K562 (cell line): ENCODE results near the gene KRTAP17-1. TPM values are rescaled to one million over a fixed set of nuclear protein-coding genes. Genes with fewer than 3 reads are reported as not detected.

ENCODE experiments used
- polyA plus RNA-seq, 8 experiments: library from polyadenylated mRNA; depleted of rRNA in 4 of 8; stranded (reverse) in 5 of 8; unstranded in 3 of 8; fragments of >200 nt; fragmentation: Nextera tagmentation in 2 of 8; fragmentation: Illumina TruSeq in 1 of 8; extraction: Ambion mirVana in 2 of 8; extraction: Trizol in 1 of 8; gene quantifications; 2 replicates each; pipeline versions ENCODE4 v1.2.1 to v1.2.3, GENCODE V29; 2011 to 2014; ENCODE audit warnings: inconsistent platforms in 1 of 8, missing spikeins in 1 of 8
- small RNA-seq: library from RNA; depleted of rRNA; stranded (forward); fragments of <200 nt; gene quantifications from one replicate; pipeline ENCODE3, GENCODE V24; 2014
- total RNA-seq, 7 experiments: library from RNA; depleted of rRNA in 6 of 7; stranded (reverse); fragments of >200 nt in 6 of 7; fragmentation: Illumina TruSeq in 2 of 7; extraction: Trizol in 2 of 7; gene quantifications; 2 replicates each; pipeline versions ENCODE4 v1.2.1 to v1.2.3, GENCODE V29; 2011 to 2021; ENCODE audit warnings: low replicate concordance in 1 of 7

Gene KRTAP17-1
- total and polyA plus RNA-seq, 9 of the 15 experiments (the other 6 are each of a cell fraction or from before 2014, with no cell fraction given): not detected

Small RNAs within 50 kb of the gene (small RNA-seq; reads per million reads assigned to genes)
- not detected for gene KRTAP9-10P

Other genes with a start within 250 kb of the KRTAP17-1 start
Only the 7 nearest of the 35 such genes appear.
- not detected in 2 replicates for gene KRTAP9-9, start 60.3 kb downstream of the KRTAP17-1 start, total RNA-seq (2014; rRNA removed)
- gene KRTAP9-9, start 60.3 kb downstream of the KRTAP17-1 start, total RNA-seq (2014; rRNA removed; fragmentation: Illumina TruSeq; extraction: Trizol): not detected in 2 replicates
- not detected in 2 replicates for gene KRTAP9-9, start 60.3 kb downstream of the KRTAP17-1 start, total RNA-seq (2015; rRNA removed; fragmentation: Illumina TruSeq; extraction: Trizol)
- not detected in 2 replicates for gene KRTAP9-9, start 60.3 kb downstream of the KRTAP17-1 start, total RNA-seq (2021)
- not detected in 2 replicates for gene KRTAP9-9, start 60.3 kb downstream of the KRTAP17-1 start, polyA plus RNA-seq (2011; rRNA removed)
- gene KRTAP9-9, start 60.3 kb downstream of the KRTAP17-1 start, polyA plus RNA-seq (2014; fragmentation: Illumina TruSeq; extraction: Trizol): not detected in 2 replicates
- not detected for gene KRTAP9-9, start 60.3 kb downstream of the KRTAP17-1 start, polyA plus RNA-seq (2014; fragmentation: Nextera tagmentation; extraction: Ambion mirVana)
- gene KRTAP9-9, start 60.3 kb downstream of the KRTAP17-1 start, polyA plus RNA-seq (2014; rRNA removed): not detected in 2 replicates
- not detected in 2 replicates for gene KRTAP9-6, start 50.3 kb downstream of the KRTAP17-1 start, total RNA-seq (2014; rRNA removed)
- gene KRTAP9-6, start 50.3 kb downstream of the KRTAP17-1 start, total RNA-seq (2014; rRNA removed; fragmentation: Illumina TruSeq; extraction: Trizol): not detected in 2 replicates
- gene KRTAP9-6, start 50.3 kb downstream of the KRTAP17-1 start, total RNA-seq (2015; rRNA removed; fragmentation: Illumina TruSeq; extraction: Trizol): not detected in 2 replicates
- not detected in 2 replicates for gene KRTAP9-6, start 50.3 kb downstream of the KRTAP17-1 start, total RNA-seq (2021)
- not detected in 2 replicates for gene KRTAP9-6, start 50.3 kb downstream of the KRTAP17-1 start, polyA plus RNA-seq (2011; rRNA removed)
- not detected in 2 replicates for gene KRTAP9-6, start 50.3 kb downstream of the KRTAP17-1 start, polyA plus RNA-seq (2014; fragmentation: Illumina TruSeq; extraction: Trizol)
- gene KRTAP9-6, start 50.3 kb downstream of the KRTAP17-1 start, polyA plus RNA-seq (2014; fragmentation: Nextera tagmentation; extraction: Ambion mirVana): not detected
- not detected in 2 replicates for gene KRTAP9-6, start 50.3 kb downstream of the KRTAP17-1 start, polyA plus RNA-seq (2014; rRNA removed)
- not detected in 2 replicates for gene KRTAP9-7, start 40.0 kb downstream of the KRTAP17-1 start, total RNA-seq (2014; rRNA removed)
- gene KRTAP9-7, start 40.0 kb downstream of the KRTAP17-1 start, total RNA-seq (2014; rRNA removed; fragmentation: Illumina TruSeq; extraction: Trizol): not detected in 2 replicates
- not detected in 2 replicates for gene KRTAP9-7, start 40.0 kb downstream of the KRTAP17-1 start, total RNA-seq (2015; rRNA removed; fragmentation: Illumina TruSeq; extraction: Trizol)
- not detected in 2 replicates for gene KRTAP9-7, start 40.0 kb downstream of the KRTAP17-1 start, total RNA-seq (2021)
- gene KRTAP9-7, start 40.0 kb downstream of the KRTAP17-1 start, polyA plus RNA-seq (2011; rRNA removed): not detected in 2 replicates
- gene KRTAP9-7, start 40.0 kb downstream of the KRTAP17-1 start, polyA plus RNA-seq (2014; fragmentation: Illumina TruSeq; extraction: Trizol): not detected in 2 replicates
- gene KRTAP9-7, start 40.0 kb downstream of the KRTAP17-1 start, polyA plus RNA-seq (2014; fragmentation: Nextera tagmentation; extraction: Ambion mirVana): not detected
- gene KRTAP9-7, start 40.0 kb downstream of the KRTAP17-1 start, polyA plus RNA-seq (2014; rRNA removed): not detected in 2 replicates
- not detected in 2 replicates for gene KRTAP29-1, start 12.9 kb downstream of the KRTAP17-1 start, total RNA-seq (2014; rRNA removed)
- gene KRTAP29-1, start 12.9 kb downstream of the KRTAP17-1 start, total RNA-seq (2014; rRNA removed; fragmentation: Illumina TruSeq; extraction: Trizol): not detected in 2 replicates
- not detected in 2 replicates for gene KRTAP29-1, start 12.9 kb downstream of the KRTAP17-1 start, total RNA-seq (2015; rRNA removed; fragmentation: Illumina TruSeq; extraction: Trizol)
- gene KRTAP29-1, start 12.9 kb downstream of the KRTAP17-1 start, total RNA-seq (2021): not detected in 2 replicates
- not detected in 2 replicates for gene KRTAP29-1, start 12.9 kb downstream of the KRTAP17-1 start, polyA plus RNA-seq (2011; rRNA removed)
- gene KRTAP29-1, start 12.9 kb downstream of the KRTAP17-1 start, polyA plus RNA-seq (2014; fragmentation: Illumina TruSeq; extraction: Trizol): not detected in 2 replicates
- not detected for gene KRTAP29-1, start 12.9 kb downstream of the KRTAP17-1 start, polyA plus RNA-seq (2014; fragmentation: Nextera tagmentation; extraction: Ambion mirVana)
- gene KRTAP29-1, start 12.9 kb downstream of the KRTAP17-1 start, polyA plus RNA-seq (2014; rRNA removed): not detected in 2 replicates
- gene KRTAP16-1, start 6.4 kb downstream of the KRTAP17-1 start, total RNA-seq (2014; rRNA removed): not detected in 2 replicates
- gene KRTAP16-1, start 6.4 kb downstream of the KRTAP17-1 start, total RNA-seq (2014; rRNA removed; fragmentation: Illumina TruSeq; extraction: Trizol): not detected in 2 replicates
- gene KRTAP16-1, start 6.4 kb downstream of the KRTAP17-1 start, total RNA-seq (2015; rRNA removed; fragmentation: Illumina TruSeq; extraction: Trizol): not detected in 2 replicates
- gene KRTAP16-1, start 6.4 kb downstream of the KRTAP17-1 start, total RNA-seq (2021): not detected in 2 replicates
- gene KRTAP16-1, start 6.4 kb downstream of the KRTAP17-1 start, polyA plus RNA-seq (2011; rRNA removed): not detected in 2 replicates
- not detected in 2 replicates for gene KRTAP16-1, start 6.4 kb downstream of the KRTAP17-1 start, polyA plus RNA-seq (2014; fragmentation: Illumina TruSeq; extraction: Trizol)
- gene KRTAP16-1, start 6.4 kb downstream of the KRTAP17-1 start, polyA plus RNA-seq (2014; fragmentation: Nextera tagmentation; extraction: Ambion mirVana): not detected
- gene KRTAP16-1, start 6.4 kb downstream of the KRTAP17-1 start, polyA plus RNA-seq (2014; rRNA removed): not detected in 2 replicates
- not detected in 2 replicates for gene KRT33A, start 35.1 kb upstream of the KRTAP17-1 start, total RNA-seq (2014; rRNA removed)
- not detected in 2 replicates for gene KRT33A, start 35.1 kb upstream of the KRTAP17-1 start, total RNA-seq (2014; rRNA removed; fragmentation: Illumina TruSeq; extraction: Trizol)
- gene KRT33A, start 35.1 kb upstream of the KRTAP17-1 start, total RNA-seq (2015; rRNA removed; fragmentation: Illumina TruSeq; extraction: Trizol): not detected in 2 replicates
- not detected in 2 replicates for gene KRT33A, start 35.1 kb upstream of the KRTAP17-1 start, total RNA-seq (2021)
- not detected in 2 replicates for gene KRT33A, start 35.1 kb upstream of the KRTAP17-1 start, polyA plus RNA-seq (2011; rRNA removed)
- gene KRT33A, start 35.1 kb upstream of the KRTAP17-1 start, polyA plus RNA-seq (2014; fragmentation: Illumina TruSeq; extraction: Trizol): not detected in 2 replicates
- gene KRT33A, start 35.1 kb upstream of the KRTAP17-1 start, polyA plus RNA-seq (2014; fragmentation: Nextera tagmentation; extraction: Ambion mirVana): not detected
- gene KRT33A, start 35.1 kb upstream of the KRTAP17-1 start, polyA plus RNA-seq (2014; rRNA removed): not detected in 2 replicates
- gene KRT33B, start 54.1 kb upstream of the KRTAP17-1 start, total RNA-seq (2014; rRNA removed): not detected in 2 replicates
- not detected in 2 replicates for gene KRT33B, start 54.1 kb upstream of the KRTAP17-1 start, total RNA-seq (2014; rRNA removed; fragmentation: Illumina TruSeq; extraction: Trizol)
- gene KRT33B, start 54.1 kb upstream of the KRTAP17-1 start, total RNA-seq (2015; rRNA removed; fragmentation: Illumina TruSeq; extraction: Trizol): not detected in 2 replicates
- gene KRT33B, start 54.1 kb upstream of the KRTAP17-1 start, total RNA-seq (2021): not detected in 2 replicates
- gene KRT33B, start 54.1 kb upstream of the KRTAP17-1 start, polyA plus RNA-seq (2011; rRNA removed): not detected in 2 replicates
- gene KRT33B, start 54.1 kb upstream of the KRTAP17-1 start, polyA plus RNA-seq (2014; fragmentation: Illumina TruSeq; extraction: Trizol): not detected in 2 replicates
- not detected for gene KRT33B, start 54.1 kb upstream of the KRTAP17-1 start, polyA plus RNA-seq (2014; fragmentation: Nextera tagmentation; extraction: Ambion mirVana)
- gene KRT33B, start 54.1 kb upstream of the KRTAP17-1 start, polyA plus RNA-seq (2014; rRNA removed): not detected in 2 replicates